Astrocyte (in vitro differentiated cells and primary cell): ENCODE measurements around the gene PRODH2.

Experiments
- EZH2 ChIP-seq: IDR thresholded peaks from 2 replicates; pipeline ENCODE4 v1.6.1; 2012; ENCODE audit warnings: mild to moderate bottlenecking, low read length, inconsistent platforms; ENCODE audit not compliant: insufficient read depth
- TF ChIP-seq, protein P1 (sequence below): IDR thresholded peaks from 2 replicates; pipeline ENCODE4 v1.5.1; 2011; ENCODE audit warnings: low read depth, mild to moderate bottlenecking, inconsistent platforms, low read length, moderate library complexity; ENCODE audit not compliant: insufficient read depth

DNA sequence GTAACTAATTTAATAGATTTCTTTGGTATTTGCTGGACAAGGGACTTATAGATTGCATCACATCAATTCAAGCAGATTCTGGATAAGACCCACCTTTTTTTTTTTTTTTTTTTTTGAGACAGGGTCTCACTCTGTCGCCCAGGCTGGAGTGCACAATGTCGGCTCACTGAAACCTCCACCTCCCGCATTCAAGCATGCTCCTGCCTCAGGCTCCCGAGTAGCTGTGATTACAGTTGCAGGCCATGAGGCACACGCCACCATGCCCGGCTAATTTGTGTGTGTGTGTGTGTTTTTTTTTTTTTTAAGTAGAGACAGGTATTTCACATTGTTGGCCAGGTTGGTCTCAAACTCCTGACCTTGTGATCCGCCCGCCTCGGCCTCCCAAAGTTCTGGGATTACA is 4.2 kb upstream of the PRODH2 start:
- TF ChIP-seq, protein P1, sequence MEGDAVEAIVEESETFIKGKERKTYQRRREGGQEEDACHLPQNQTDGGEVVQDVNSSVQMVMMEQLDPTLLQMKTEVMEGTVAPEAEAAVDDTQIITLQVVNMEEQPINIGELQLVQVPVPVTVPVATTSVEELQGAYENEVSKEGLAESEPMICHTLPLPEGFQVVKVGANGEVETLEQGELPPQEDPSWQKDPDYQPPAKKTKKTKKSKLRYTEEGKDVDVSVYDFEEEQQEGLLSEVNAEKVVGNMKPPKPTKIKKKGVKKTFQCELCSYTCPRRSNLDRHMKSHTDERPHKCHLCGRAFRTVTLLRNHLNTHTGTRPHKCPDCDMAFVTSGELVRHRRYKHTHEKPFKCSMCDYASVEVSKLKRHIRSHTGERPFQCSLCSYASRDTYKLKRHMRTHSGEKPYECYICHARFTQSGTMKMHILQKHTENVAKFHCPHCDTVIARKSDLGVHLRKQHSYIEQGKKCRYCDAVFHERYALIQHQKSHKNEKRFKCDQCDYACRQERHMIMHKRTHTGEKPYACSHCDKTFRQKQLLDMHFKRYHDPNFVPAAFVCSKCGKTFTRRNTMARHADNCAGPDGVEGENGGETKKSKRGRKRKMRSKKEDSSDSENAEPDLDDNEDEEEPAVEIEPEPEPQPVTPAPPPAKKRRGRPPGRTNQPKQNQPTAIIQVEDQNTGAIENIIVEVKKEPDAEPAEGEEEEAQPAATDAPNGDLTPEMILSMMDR = no peak
- no peak for TF ChIP-seq EZH2
